Ovary (tissue), 9 donors: ENCODE data around the gene ANKRD29. TPM values are rescaled to one million over a fixed set of nuclear protein-coding genes. Genes with fewer than 3 reads are reported as not detected.

Experiments used
- DNase-seq, 5 donors: peaks; one replicate each; pipeline ENCODE4 v3.0.0-alpha.2; 2019 to 2020
- H3K27ac ChIP-seq, 2 donors: fragments of 200-600 bp; one replicate each; pipeline versions ENCODE4 v1.5.1 to v1.8.0; 2019 to 2022
- H3K27me3 ChIP-seq: fragments of 200-600 bp; one replicate; pipeline ENCODE4 v1.8.0; 2022
- H3K36me3 ChIP-seq: fragments of 200-600 bp; sonication (generic); one replicate; pipeline ENCODE4 v1.5.1; 2019
- H3K4me1 ChIP-seq: one replicate; pipeline ENCODE4 v1.8.1; 2013; ENCODE audit warnings: mild to moderate bottlenecking, moderate library complexity; ENCODE audit not compliant: insufficient read depth
- H3K4me3 ChIP-seq: fragments of 200-600 bp; sonication (generic); one replicate; pipeline ENCODE4 v1.5.1; 2017
- H3K9me3 ChIP-seq, 2 donors: fragments of 200-600 bp in 1 of 2; sonication (generic) in 1 of 2; one replicate each; pipeline versions ENCODE4 v1.5.1 to v1.8.1; 2013 to 2019; ENCODE audit warnings: mild to moderate bottlenecking in 1 of 2, moderate library complexity in 1 of 2
- EP300 ChIP-seq: sonication (generic); formaldehyde crosslinking; IDR thresholded peaks from one replicate; pipeline ENCODE4 v1.6.1; 2017; ENCODE audit warnings: antibody characterized with exemption
- POLR2A ChIP-seq: fragments of 450-650 bp; IDR thresholded peaks from one replicate; pipeline ENCODE4 v1.6.1; 2017; ENCODE audit warnings: antibody characterized with exemption, mild to moderate bottlenecking, moderate library complexity
- WGBS, 3 donors: extraction: QIAGEN DNeasy Blood & Tissue Kit in 1 of 3; methylation state at CpG; one replicate each; pipeline versions ENCODE4 v1.1.5 to v1.1.7; 2013 to 2017; 5-methylcytosine and 5-hydroxymethylcytosine counted together
- intact Hi-C, 4 donors: fragments of 100-400 bp; cut with DNase I; formaldehyde crosslinking; loops; one replicate each; pipeline versions ENCODE4 v1.11.0 to v1.15.1; 2022 to 2023
- polyA plus RNA-seq, 2 donors: library from polyadenylated mRNA; stranded (reverse); fragments of 200-250 nt in 1 of 2; fragments of 350-450 nt in 1 of 2; fragmentation: Illumina TruSeq in 1 of 2; extraction: RNeasy Lipid Tissue Mini Kit (QIAGEN cat#74804) in 1 of 2; gene quantifications; one replicate each; pipeline ENCODE4 v1.2.3, GENCODE V29; 2013 to 2014
- total RNA-seq, 7 donors: library from RNA; depleted of rRNA in 2 of 7; stranded (reverse); fragments of >200 nt in 2 of 7; fragmentation: NEBNext Ultra II Directional in 3 of 7; extraction: Animal tissue kit (Norgen Biotek cat#: 25700) in 3 of 7; gene quantifications; one replicate each; pipeline versions ENCODE4 v1.1.0 to v1.2.4, GENCODE V29; 2016 to 2023
- TF ChIP-seq, protein P1 (sequence below), 3 donors: fragments of 450-650 bp in 2 of 3; fragments of 200-600 bp in 1 of 3; IDR thresholded peaks; one replicate each; pipeline versions ENCODE4 v1.5.1 to v1.8.0; 2016 to 2022; ENCODE audit warnings: antibody characterized with exemption in 3 of 3, mild to moderate bottlenecking in 1 of 3
- donor health status: DM: no; HTN: no; CAD: no; lungs with moderate emphysema.
- donor health status: DM: no; HTN: no; CAD: no.
- donor health status: Bipolar disorder and iron deficiency.
- donor health status: DM: yes; HTN: yes; CAD: no.
- donor health status: DM: no; HTN: no; CAD: no.
- donor health status: DM: yes; HTN: yes; CAD: no.

The ANKRD29 gene
- total and polyA plus RNA-seq, 9 donors: 14.6 to 25.7 (median 17.6) TPM

DNA sequence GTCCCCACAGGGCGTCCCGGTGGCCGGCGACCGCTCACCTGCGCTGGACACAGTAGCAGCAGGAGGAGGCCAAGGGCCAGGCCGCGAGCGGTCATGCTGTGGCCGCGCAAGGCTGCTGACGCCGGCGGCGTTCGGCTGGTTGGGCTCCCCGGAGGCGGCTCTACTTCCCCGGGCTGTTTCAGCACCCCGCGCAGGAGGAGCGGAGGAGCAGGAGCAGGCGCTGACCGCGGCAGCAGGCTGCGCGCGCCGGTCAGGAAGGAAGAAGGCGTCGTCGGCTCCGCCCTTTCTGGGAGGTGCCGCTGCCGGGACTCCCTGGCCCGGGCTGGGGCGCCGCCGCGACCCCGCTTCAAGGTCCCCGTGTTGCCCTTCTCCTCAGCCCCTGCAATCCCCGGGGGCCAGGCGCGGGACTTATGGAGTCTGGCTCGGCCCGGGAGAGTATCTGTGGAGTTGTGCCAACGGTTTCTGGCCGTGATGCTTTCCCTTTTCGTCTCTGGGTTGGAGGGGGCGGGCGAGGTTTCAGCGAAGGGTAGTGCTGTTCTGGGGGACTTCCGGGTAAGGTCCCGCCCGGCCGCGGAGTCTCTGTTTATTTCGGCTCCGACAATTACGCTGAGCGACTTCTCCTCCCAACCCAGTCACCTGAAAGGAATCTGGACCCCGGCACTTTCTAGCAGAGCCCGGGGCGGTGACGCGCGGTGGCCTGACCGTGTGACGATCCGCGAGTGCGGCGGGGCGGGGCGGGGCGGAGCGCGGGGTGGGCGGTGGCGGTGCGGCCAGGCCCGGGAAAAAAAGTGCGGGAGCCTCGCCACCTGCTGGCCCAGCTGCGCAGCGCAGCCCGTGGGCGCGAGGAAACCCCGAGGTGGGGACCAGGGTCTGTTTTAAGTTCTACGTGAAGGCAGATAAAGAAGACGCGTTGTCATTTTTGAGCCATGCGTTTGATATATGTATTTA lies 76.2 kb downstream of the ANKRD29 start, which contains the start of gene NPC1:
Gene NPC1 (minus strand): TSS at position 258 of the 948 bp plus-strand sequence. CDS start 163 bp downstream, at position 95.
- H3K27me3 ChIP-seq: no peaks in the 10 kb centered on the region
- DNase-seq: peak; percentile 93 to 96 (median 94)
- intact Hi-C loops: loop anchor here (2.0 to 10.0 kb wide), 5 partner anchors 69 to 84 kb away; partner anchors contain the start of gene RMC1 (in 2 of the 4)
- no peaks in the 10 kb centered on the region for H3K4me1 ChIP-seq
- H3K9me3 ChIP-seq: no peaks in the 10 kb centered on the region
- WGBS, 3 donors: 0 to 1% (median 0%) methylated on average over 83 to 95 of the region's 95 CpGs
- H3K4me3 ChIP-seq: peak within 1 kb of the TSS; percentile 86
- TF ChIP-seq POLR2A (peak; percentile 86), EP300 (peak; percentile 31)
- TF ChIP-seq, protein P1, sequence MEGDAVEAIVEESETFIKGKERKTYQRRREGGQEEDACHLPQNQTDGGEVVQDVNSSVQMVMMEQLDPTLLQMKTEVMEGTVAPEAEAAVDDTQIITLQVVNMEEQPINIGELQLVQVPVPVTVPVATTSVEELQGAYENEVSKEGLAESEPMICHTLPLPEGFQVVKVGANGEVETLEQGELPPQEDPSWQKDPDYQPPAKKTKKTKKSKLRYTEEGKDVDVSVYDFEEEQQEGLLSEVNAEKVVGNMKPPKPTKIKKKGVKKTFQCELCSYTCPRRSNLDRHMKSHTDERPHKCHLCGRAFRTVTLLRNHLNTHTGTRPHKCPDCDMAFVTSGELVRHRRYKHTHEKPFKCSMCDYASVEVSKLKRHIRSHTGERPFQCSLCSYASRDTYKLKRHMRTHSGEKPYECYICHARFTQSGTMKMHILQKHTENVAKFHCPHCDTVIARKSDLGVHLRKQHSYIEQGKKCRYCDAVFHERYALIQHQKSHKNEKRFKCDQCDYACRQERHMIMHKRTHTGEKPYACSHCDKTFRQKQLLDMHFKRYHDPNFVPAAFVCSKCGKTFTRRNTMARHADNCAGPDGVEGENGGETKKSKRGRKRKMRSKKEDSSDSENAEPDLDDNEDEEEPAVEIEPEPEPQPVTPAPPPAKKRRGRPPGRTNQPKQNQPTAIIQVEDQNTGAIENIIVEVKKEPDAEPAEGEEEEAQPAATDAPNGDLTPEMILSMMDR (IDR thresholded peaks at IDR 0.05): peak; percentile 66 to 95 (median 92)
- H3K27ac ChIP-seq: peak within 1 kb of the TSS; percentile 98
- H3K36me3 ChIP-seq: no peaks in the 10 kb centered on the region

DNA sequence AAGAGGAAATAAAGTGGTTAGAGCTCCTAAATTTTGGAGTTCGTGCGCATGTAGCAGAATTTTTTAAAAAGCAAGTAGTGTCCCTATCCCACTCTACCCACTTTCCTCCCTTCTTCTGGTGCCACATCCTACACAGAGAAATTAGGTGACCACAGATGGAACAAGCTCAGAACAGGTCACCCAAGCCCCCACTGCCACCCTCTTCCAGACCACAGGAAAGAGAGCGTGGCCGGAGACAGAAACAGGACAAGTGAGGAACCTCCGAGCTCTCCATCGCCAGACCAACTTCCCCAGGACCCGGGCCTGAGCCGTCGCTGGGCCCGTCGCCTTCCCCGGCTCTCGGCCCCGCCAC lies 76.8 kb downstream of the ANKRD29 start:
- WGBS, 3 donors: 1 to 2% (median 1%) methylated on average over 14 of the region's 14 CpGs

GRCh38 chr18:23585007-23585871 lies 77.5 kb downstream of the ANKRD29 start:
- 24 to 30% (median 27%) methylated on average over 19 of the region's 19 CpGs for WGBS, 3 donors
- Histone ChIP-seq H3K9me3 (no peaks in the 10 kb centered on the region), H3K27me3 (no peaks in the 10 kb centered on the region), H3K36me3 (no peaks in the 10 kb centered on the region), H3K4me1 (no peaks in the 10 kb centered on the region), H3K27ac (peak overlapping the region; percentile 98), H3K4me3 (peak overlapping the region; percentile 86)
- intact Hi-C loops: loop anchor here in 3 of 4 donors (5.0 to 10.0 kb wide), 3 partner anchors 68 to 83 kb away; partner anchors contain the start of gene RMC1 (in 1 of the 3)
- no peak for DNase-seq
- TF ChIP-seq, protein P1 (IDR thresholded peaks at IDR 0.05): no peak
- TF ChIP-seq POLR2A: no peak

More for the DNA sequence above, 76.8 kb downstream of the ANKRD29 start:
- no peaks in the 10 kb centered on the region for H3K27me3 ChIP-seq
- no peak for DNase-seq
- peak overlapping the region; percentile 98 for H3K27ac ChIP-seq
- intact Hi-C loops: loop anchor here (2.0 to 10.0 kb wide), 5 partner anchors 69 to 84 kb away; partner anchors contain the start of gene RMC1 (in 2 of the 4)
- TF ChIP-seq EP300: no peak
- TF ChIP-seq, protein P1 (IDR thresholded peaks at IDR 0.05): no peak
- no peak for TF ChIP-seq POLR2A
- no peaks in the 10 kb centered on the region for H3K36me3 ChIP-seq
- H3K9me3 ChIP-seq: no peaks in the 10 kb centered on the region
- H3K4me3 ChIP-seq: peak overlapping the region; percentile 86
- no peaks in the 10 kb centered on the region for H3K4me1 ChIP-seq
